GM20431 (cell line): ENCODE data around the gene NUP37.
"Not testable (repeated sequence)": the region's sequence is repeated elsewhere in the genome, so short reads cannot be mapped to it uniquely, and the experiment has no call there.

Experiments
- in situ Hi-C: fragments of 300-500 bp; cut with MseI, MboI; formaldehyde crosslinking; loops from one replicate; pipeline ENCODE4 v1.15.0; 2020; ENCODE audit warnings: low sequenced_read_pairs; ENCODE audit not compliant: unreplicated experiment

Gene NUP37

GRCh38 chr12:102095677-102096263 lies 24.1 kb downstream of the NUP37 start:
- in situ Hi-C loops: no loop called here

- in situ Hi-C loops: no loop called here
Measured at GRCh38 chr12:102093319-102093718, 26.6 kb downstream of the NUP37 start.

GRCh38 chr12:102089228-102089835 lies 30.6 kb downstream of the NUP37 start:
- in situ Hi-C loops: not testable (repeated sequence)

- in situ Hi-C loops: no loop called here
Measured at GRCh38 chr12:102080842-102081241, 39.1 kb downstream of the NUP37 start.

GRCh38 chr12:102072092-102072491 lies 47.8 kb downstream of the NUP37 start:
- in situ Hi-C loops: not testable (repeated sequence)

- in situ Hi-C loops: no loop called here
Measured at GRCh38 chr12:102069707-102070106, 50.2 kb downstream of the NUP37 start.

- in situ Hi-C loops: no loop called here
Measured at GRCh38 chr12:102067574-102068258, 52.2 kb downstream of the NUP37 start.

GRCh38 chr12:102064476-102064875 lies 55.4 kb downstream of the NUP37 start:
- in situ Hi-C loops: no loop called here

GRCh38 chr12:102063069-102063468 lies 56.8 kb downstream of the NUP37 start:
- in situ Hi-C loops: no loop called here

- in situ Hi-C loops: no loop called here
Measured at GRCh38 chr12:102062419-102062806, 57.5 kb downstream of the NUP37 start.

GRCh38 chr12:102061560-102062418 lies 58.1 kb downstream of the NUP37 start, which contains the start of gene WASHC3:
Gene WASHC3 (minus strand): TSS chr12:102061991. CDS start chr12:102061962, 29 bp downstream.
- in situ Hi-C loops: no loop called here

GRCh38 chr12:102061096-102061559 lies 58.8 kb downstream of the NUP37 start:
- in situ Hi-C loops: no loop called here

- in situ Hi-C loops: no loop called here
Measured at GRCh38 chr12:102059343-102059742, 60.6 kb downstream of the NUP37 start.

- in situ Hi-C loops: no loop called here
Measured at GRCh38 chr12:102054345-102054744, 65.6 kb downstream of the NUP37 start.

- in situ Hi-C loops: no loop called here
Measured at GRCh38 chr12:102053062-102053349, 66.9 kb downstream of the NUP37 start.

- in situ Hi-C loops: no loop called here
Measured at GRCh38 chr12:102052192-102053061, 67.5 kb downstream of the NUP37 start.

GRCh38 chr12:102051431-102051965 lies 68.4 kb downstream of the NUP37 start:
- in situ Hi-C loops: no loop called here

- in situ Hi-C loops: no loop called here
Measured at GRCh38 chr12:102050660-102051430, 69.1 kb downstream of the NUP37 start.

- in situ Hi-C loops: no loop called here
Measured at GRCh38 chr12:102043928-102044327, 76.0 kb downstream of the NUP37 start.
